Activated naive CD4-positive, alpha-beta T cell treated with anti-CD3 and anti-CD28 coated beads, Interleukin-2, amount 50 U/mL, for 24 hours (primary cell): ENCODE measurements around the gene FER1L5.

Experiments
- H3K27ac Mint-ChIP-seq: one replicate; pipeline ENCODE4 v1.8.0; 2021; ENCODE audit warnings: mild to moderate bottlenecking, mixed read lengths
- H3K27me3 Mint-ChIP-seq: one replicate; pipeline ENCODE4 v1.8.0; 2021; ENCODE audit warnings: mixed read lengths
- H3K36me3 Mint-ChIP-seq: one replicate; pipeline ENCODE4 v1.8.0; 2021; ENCODE audit warnings: mixed read lengths
- H3K4me1 Mint-ChIP-seq: one replicate; pipeline ENCODE4 v1.8.0; 2021; ENCODE audit warnings: mixed read lengths
- H3K4me3 Mint-ChIP-seq: one replicate; pipeline ENCODE4 v1.8.0; 2021; ENCODE audit warnings: mild to moderate bottlenecking, mixed read lengths
- H3K9me3 Mint-ChIP-seq: one replicate; pipeline ENCODE4 v1.8.0; 2021; ENCODE audit warnings: mixed read lengths

The FER1L5 gene

GRCh38 chr2:96695602-96696001, 53.0 kb downstream of the FER1L5 start:
- no peaks in the 10 kb centered on the region for H3K4me1 Mint-ChIP-seq
- H3K36me3 Mint-ChIP-seq: no peaks in the 10 kb centered on the region
- no peak overlapping the region for H3K27ac Mint-ChIP-seq

DNA sequence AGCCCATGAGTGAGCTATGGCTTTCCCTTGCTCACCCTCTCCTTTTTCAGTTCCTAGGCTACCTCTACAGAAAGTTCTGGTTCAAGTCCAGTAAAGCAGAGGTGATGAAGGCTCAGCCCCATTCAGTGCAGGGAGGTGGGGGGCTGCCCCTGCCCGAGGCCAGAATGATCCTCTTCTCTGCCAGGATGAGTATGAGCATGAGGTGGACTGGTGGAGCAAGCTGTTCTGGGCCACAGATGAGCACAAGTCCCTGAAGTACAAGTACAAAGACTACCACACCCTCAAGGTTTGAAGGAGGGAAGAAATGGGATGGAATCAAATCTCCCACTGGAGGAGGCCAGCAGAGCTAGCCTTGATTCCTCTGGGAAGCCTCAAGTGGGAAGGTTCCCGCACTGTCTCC, 54.9 kb downstream of the FER1L5 start:
- H3K4me1 Mint-ChIP-seq: no peaks in the 10 kb centered on the region
- H3K36me3 Mint-ChIP-seq: peaks cover 1% of the 10 kb centered on the region
- H3K9me3 Mint-ChIP-seq: no peaks in the 10 kb centered on the region
- no peaks in the 10 kb centered on the region for H3K27me3 Mint-ChIP-seq
- no peak overlapping the region for H3K27ac Mint-ChIP-seq
- no peak overlapping the region for H3K4me3 Mint-ChIP-seq

More at GRCh38 chr2:96695602-96696001, 53.0 kb downstream of the FER1L5 start:
- no peaks in the 10 kb centered on the region for H3K9me3 Mint-ChIP-seq
- no peaks in the 10 kb centered on the region for H3K27me3 Mint-ChIP-seq
- no peak overlapping the region for H3K4me3 Mint-ChIP-seq

DNA sequence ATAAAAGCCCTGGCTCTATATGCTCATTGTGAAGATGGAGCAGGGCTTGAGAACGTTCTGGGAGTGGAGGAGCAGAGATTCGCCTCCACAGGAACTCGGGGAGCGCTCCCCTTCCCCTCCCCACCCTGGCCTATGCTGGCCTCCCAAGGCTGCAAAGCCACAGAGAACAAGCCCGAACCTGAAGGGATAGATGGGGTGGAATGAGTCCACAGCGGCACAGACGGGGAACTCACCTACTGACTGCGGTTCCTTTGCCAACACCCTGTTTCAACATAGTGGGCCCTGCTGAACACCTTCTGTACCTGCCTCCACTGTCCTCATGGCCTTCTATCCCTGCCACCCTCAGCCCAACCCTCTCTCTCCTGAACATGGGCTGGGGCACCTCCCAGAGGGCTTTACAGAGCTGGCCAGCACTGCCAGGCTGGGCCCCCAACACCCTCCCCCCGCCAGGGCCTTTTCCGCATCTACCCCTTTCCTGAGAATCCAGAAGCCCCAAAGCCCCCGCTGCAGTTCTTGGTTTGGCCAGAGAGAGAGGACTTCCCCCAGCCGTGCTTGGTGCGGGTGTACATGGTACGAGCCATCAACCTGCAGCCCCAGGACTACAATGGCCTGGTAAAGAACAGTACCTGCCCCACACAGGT, 55.8 kb downstream of the FER1L5 start:
- Mint-ChIP-seq H3K36me3 (peaks cover 1% of the 10 kb centered on the region), H3K27me3 (no peaks in the 10 kb centered on the region), H3K27ac (no peak overlapping the region), H3K4me3 (no peak overlapping the region), H3K9me3 (no peaks in the 10 kb centered on the region), H3K4me1 (no peaks in the 10 kb centered on the region)

- no peaks in the 10 kb centered on the region for H3K27me3 Mint-ChIP-seq
- peaks cover 1% of the 10 kb centered on the region for H3K36me3 Mint-ChIP-seq
- no peaks in the 10 kb centered on the region for H3K4me1 Mint-ChIP-seq
- H3K9me3 Mint-ChIP-seq: no peaks in the 10 kb centered on the region
- no peak overlapping the region for H3K4me3 Mint-ChIP-seq
- H3K27ac Mint-ChIP-seq: no peak overlapping the region
These were observed 56.5 kb downstream of the FER1L5 start for GRCh38 chr2:96699021-96699420.

GRCh38 chr2:96699621-96700020, 57.1 kb downstream of the FER1L5 start:
- Mint-ChIP-seq H3K27ac (no peak overlapping the region), H3K36me3 (peaks cover 1% of the 10 kb centered on the region), H3K4me3 (no peak overlapping the region), H3K27me3 (no peaks in the 10 kb centered on the region), H3K4me1 (no peaks in the 10 kb centered on the region), H3K9me3 (no peaks in the 10 kb centered on the region)

DNA sequence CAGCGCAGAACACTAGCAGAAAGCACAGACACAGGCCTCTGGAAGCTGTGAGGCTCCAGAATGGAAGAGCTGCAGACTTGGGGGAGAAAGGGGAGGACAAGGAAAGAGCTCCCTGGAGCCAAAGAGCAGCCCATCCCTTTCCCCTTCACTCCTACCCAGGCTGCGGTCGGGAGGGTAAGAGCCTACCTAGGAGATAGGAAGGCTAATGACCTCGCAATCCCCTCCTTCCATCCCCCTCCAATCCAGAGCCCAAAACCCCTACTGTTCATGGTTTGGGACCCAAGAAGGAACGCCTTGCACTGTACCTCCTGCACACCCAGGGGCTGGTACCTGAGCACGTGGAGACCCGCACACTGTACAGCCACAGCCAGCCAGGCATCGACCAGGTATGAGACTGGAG, 57.5 kb downstream of the FER1L5 start:
- no peak overlapping the region for H3K4me3 Mint-ChIP-seq
- no peaks in the 10 kb centered on the region for H3K9me3 Mint-ChIP-seq
- H3K4me1 Mint-ChIP-seq: no peaks in the 10 kb centered on the region
- H3K27ac Mint-ChIP-seq: no peak overlapping the region
- H3K27me3 Mint-ChIP-seq: no peaks in the 10 kb centered on the region
- peaks cover 1% of the 10 kb centered on the region for H3K36me3 Mint-ChIP-seq

- Mint-ChIP-seq H3K27me3 (no peaks in the 10 kb centered on the region), H3K4me1 (no peaks in the 10 kb centered on the region), H3K36me3 (peaks cover 1% of the 10 kb centered on the region), H3K4me3 (no peak overlapping the region), H3K9me3 (no peaks in the 10 kb centered on the region), H3K27ac (no peak overlapping the region)
These were observed 59.1 kb downstream of the FER1L5 start for GRCh38 chr2:96701636-96702035.

- no peak overlapping the region for H3K4me3 Mint-ChIP-seq
- no peaks in the 10 kb centered on the region for H3K27me3 Mint-ChIP-seq
- no peaks in the 10 kb centered on the region for H3K4me1 Mint-ChIP-seq
- H3K27ac Mint-ChIP-seq: no peak overlapping the region
- no peaks in the 10 kb centered on the region for H3K9me3 Mint-ChIP-seq
- H3K36me3 Mint-ChIP-seq: peaks cover 4% of the 10 kb centered on the region
These were observed 59.7 kb downstream of the FER1L5 start for GRCh38 chr2:96702098-96702785.

- Mint-ChIP-seq H3K9me3 (no peaks in the 10 kb centered on the region), H3K36me3 (peaks cover 7% of the 10 kb centered on the region), H3K4me3 (no peak overlapping the region), H3K4me1 (no peaks in the 10 kb centered on the region), H3K27me3 (no peaks in the 10 kb centered on the region), H3K27ac (no peak overlapping the region)
These were observed 60.6 kb downstream of the FER1L5 start for GRCh38 chr2:96703021-96703751.

DNA sequence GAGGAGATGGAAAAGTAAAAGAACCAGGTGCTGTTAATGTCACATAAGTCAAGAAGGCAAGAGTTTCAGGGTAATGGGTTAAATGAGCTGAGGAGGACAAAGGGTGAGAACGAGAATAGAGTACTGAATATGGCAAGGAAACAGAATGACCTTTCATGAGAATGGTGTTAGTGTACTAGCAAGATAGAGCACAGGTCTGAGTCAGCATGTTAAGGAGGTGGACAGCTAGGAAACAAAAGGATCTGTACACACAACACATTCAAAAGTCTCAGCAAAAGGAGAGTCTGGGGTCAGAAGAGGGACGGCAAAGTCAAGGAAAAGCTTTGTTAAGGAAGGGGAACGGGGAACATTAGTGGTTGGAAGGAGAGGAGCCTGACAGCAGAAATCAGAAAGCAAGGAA, 68.4 kb downstream of the FER1L5 start:
- Mint-ChIP-seq H3K4me3 (no peak overlapping the region), H3K36me3 (peaks cover 16% of the 10 kb centered on the region), H3K27ac (no peak overlapping the region), H3K9me3 (no peaks in the 10 kb centered on the region), H3K27me3 (no peaks in the 10 kb centered on the region), H3K4me1 (no peaks in the 10 kb centered on the region)

- H3K4me1 Mint-ChIP-seq: no peaks in the 10 kb centered on the region
- no peak overlapping the region for H3K27ac Mint-ChIP-seq
- H3K36me3 Mint-ChIP-seq: peaks cover 6% of the 10 kb centered on the region
- H3K27me3 Mint-ChIP-seq: no peaks in the 10 kb centered on the region
- H3K4me3 Mint-ChIP-seq: no peak overlapping the region
- H3K9me3 Mint-ChIP-seq: no peaks in the 10 kb centered on the region
These were observed 73.1 kb downstream of the FER1L5 start for GRCh38 chr2:96715658-96716057.

GRCh38 chr2:96716388-96716787, 73.8 kb downstream of the FER1L5 start:
- H3K4me3 Mint-ChIP-seq: no peak overlapping the region
- no peaks in the 10 kb centered on the region for H3K9me3 Mint-ChIP-seq
- no peaks in the 10 kb centered on the region for H3K27me3 Mint-ChIP-seq
- peaks cover 2% of the 10 kb centered on the region for H3K36me3 Mint-ChIP-seq
- peak overlapping the region; percentile 15 for H3K27ac Mint-ChIP-seq
- no peaks in the 10 kb centered on the region for H3K4me1 Mint-ChIP-seq

DNA sequence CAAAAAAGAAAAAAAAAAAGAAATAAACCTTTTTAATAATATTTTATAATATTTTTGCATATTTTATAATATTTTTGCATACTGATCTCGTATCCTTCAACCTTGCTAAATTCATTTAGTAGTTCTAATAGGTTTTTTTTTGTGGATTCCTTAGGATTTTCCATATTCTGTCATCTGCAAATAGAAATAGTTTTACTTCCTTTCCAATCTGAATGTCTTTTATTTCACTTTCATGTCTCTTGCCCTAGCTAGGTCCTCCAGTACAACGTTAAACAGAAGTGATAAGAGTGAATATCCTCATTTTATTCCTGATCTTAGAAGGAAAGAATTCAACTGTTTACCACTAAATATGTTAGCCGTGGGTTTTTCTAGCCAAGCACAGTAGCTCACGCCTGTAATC, 83.6 kb downstream of the FER1L5 start:
- Mint-ChIP-seq H3K9me3 (no peaks in the 10 kb centered on the region), H3K27me3 (no peaks in the 10 kb centered on the region), H3K36me3 (peaks cover 11% of the 10 kb centered on the region), H3K27ac (no peak overlapping the region), H3K4me1 (no peaks in the 10 kb centered on the region), H3K4me3 (no peak overlapping the region)

DNA sequence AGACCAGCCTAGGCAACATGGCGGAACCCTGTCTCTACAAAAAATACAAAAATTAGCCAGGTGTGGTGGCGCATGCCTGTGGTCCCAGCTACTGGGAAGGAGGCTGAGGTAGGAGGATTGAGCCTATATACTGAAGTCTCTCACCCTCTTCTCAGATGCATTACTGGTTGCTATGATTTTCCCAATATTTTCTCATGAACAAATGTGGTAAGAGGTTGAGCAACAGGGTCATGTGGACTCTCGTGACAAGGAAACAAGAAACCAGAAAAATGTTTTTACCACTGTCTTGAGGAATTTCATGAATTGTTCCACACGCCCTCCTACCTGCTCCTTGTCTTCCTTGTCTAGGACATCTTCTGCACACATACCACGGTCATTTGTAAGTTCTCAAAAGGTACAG, 84.9 kb downstream of the FER1L5 start:
- H3K4me3 Mint-ChIP-seq: no peak overlapping the region
- no peaks in the 10 kb centered on the region for H3K4me1 Mint-ChIP-seq
- H3K27ac Mint-ChIP-seq: no peak overlapping the region
- no peaks in the 10 kb centered on the region for H3K9me3 Mint-ChIP-seq
- H3K27me3 Mint-ChIP-seq: no peaks in the 10 kb centered on the region
- H3K36me3 Mint-ChIP-seq: peaks cover 13% of the 10 kb centered on the region

DNA sequence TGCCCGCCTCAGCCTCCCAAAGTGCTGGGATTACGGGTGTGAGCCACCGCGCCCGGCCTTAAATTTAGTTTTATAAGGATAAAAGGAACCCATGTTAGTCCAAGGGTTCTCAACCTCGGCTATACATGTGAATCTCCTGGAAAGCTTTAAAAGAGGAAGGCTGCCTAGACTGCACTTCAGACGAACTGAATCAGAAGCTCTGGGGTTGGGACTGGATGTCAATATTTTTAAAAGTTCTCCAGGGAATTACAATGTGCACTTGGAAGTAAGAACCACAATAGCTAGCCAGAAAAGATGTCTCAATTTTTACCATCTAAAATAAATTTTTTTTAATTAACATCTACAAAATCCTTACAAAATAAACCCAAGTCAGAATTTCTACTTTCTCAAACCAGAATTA, 87.2 kb downstream of the FER1L5 start:
- peaks cover 14% of the 10 kb centered on the region for H3K36me3 Mint-ChIP-seq
- peaks cover 3% of the 10 kb centered on the region for H3K4me1 Mint-ChIP-seq
- H3K27me3 Mint-ChIP-seq: no peaks in the 10 kb centered on the region
- H3K9me3 Mint-ChIP-seq: no peaks in the 10 kb centered on the region
- H3K4me3 Mint-ChIP-seq: no peak overlapping the region
- H3K27ac Mint-ChIP-seq: no peak overlapping the region

- H3K27ac Mint-ChIP-seq: no peak overlapping the region
These were observed 87.6 kb downstream of the FER1L5 start for GRCh38 chr2:96730212-96730611.

More at GRCh38 chr2:96730212-96730611, 87.6 kb downstream of the FER1L5 start:
- Mint-ChIP-seq H3K4me3 (no peak overlapping the region), H3K36me3 (peaks cover 15% of the 10 kb centered on the region), H3K27me3 (no peaks in the 10 kb centered on the region), H3K9me3 (no peaks in the 10 kb centered on the region), H3K4me1 (peaks cover 4% of the 10 kb centered on the region)
